Testis (tissue), 2 donors: ENCODE data around the gene MYCBP.

Experiments used
- CTCF ChIP-seq, 3 experiments: fragments of 450-650 bp in 2 of 3; fragments of 200-600 bp in 1 of 3; sonication (generic) in 1 of 3; IDR thresholded peaks; one replicate each; pipeline ENCODE4 v1.5.1; 2016 to 2019; ENCODE audit warnings: antibody characterized with exemption in 3 of 3, mild to moderate bottlenecking in 2 of 3, moderate library complexity in 1 of 3
- POLR2A ChIP-seq: fragments of 450-650 bp; IDR thresholded peaks from one replicate; pipeline ENCODE4 v1.6.1; 2017; ENCODE audit warnings: antibody characterized with exemption, mild to moderate bottlenecking, moderate library complexity

GRCh38 chr1:38846210-38846609 is 26.9 kb downstream of the MYCBP start:
- TF ChIP-seq CTCF (IDR thresholded peaks at IDR 0.05) (no peak), POLR2A (no peak)
